GM19035 (cell line): ENCODE data around the gene C11orf52.

Experiments
- ATAC-seq: cut with Tn5 transposase; IDR thresholded peaks from one replicate; pipeline ENCODE4 v1.9.1; 2021; ENCODE audit not compliant: unreplicated experiment

The C11orf52 gene

GRCh38 chr11:111937844-111938243 lies 19.1 kb downstream of the C11orf52 start:
- no peak for ATAC-seq

GRCh38 chr11:111938687-111939160 lies 20.0 kb downstream of the C11orf52 start:
- peak; percentile 79 for ATAC-seq

GRCh38 chr11:111939836-111940604 lies 21.3 kb downstream of the C11orf52 start:
- no peak for ATAC-seq

GRCh38 chr11:111941963-111942362 lies 23.2 kb downstream of the C11orf52 start:
- ATAC-seq: no peak

GRCh38 chr11:111942829-111943228 lies 24.1 kb downstream of the C11orf52 start:
- no peak for ATAC-seq

GRCh38 chr11:111944139-111944538 lies 25.4 kb downstream of the C11orf52 start:
- no peak for ATAC-seq

- ATAC-seq: no peak
These were observed 25.9 kb downstream of the C11orf52 start for GRCh38 chr11:111944651-111945051.

- no peak for ATAC-seq
These were observed 26.5 kb downstream of the C11orf52 start for GRCh38 chr11:111945198-111945597.

GRCh38 chr11:111946499-111946898 lies 27.8 kb downstream of the C11orf52 start:
- ATAC-seq: no peak

GRCh38 chr11:111947143-111947542 lies 28.4 kb downstream of the C11orf52 start:
- no peak for ATAC-seq

- ATAC-seq: no peak
These were observed 31.1 kb downstream of the C11orf52 start for GRCh38 chr11:111949519-111950426.

- ATAC-seq: no peak
These were observed 32.9 kb downstream of the C11orf52 start for GRCh38 chr11:111951565-111951964.

- no peak for ATAC-seq
These were observed 35.4 kb downstream of the C11orf52 start for GRCh38 chr11:111954154-111954553.

GRCh38 chr11:111957663-111958444 lies 39.1 kb downstream of the C11orf52 start:
- ATAC-seq: no peak

GRCh38 chr11:111960916-111961315 lies 42.2 kb downstream of the C11orf52 start:
- ATAC-seq: no peak

- no peak for ATAC-seq
These were observed 42.9 kb downstream of the C11orf52 start for GRCh38 chr11:111961389-111962300.

- no peak for ATAC-seq
These were observed 45.2 kb downstream of the C11orf52 start for GRCh38 chr11:111963931-111964340.

GRCh38 chr11:111966678-111967077 lies 48.0 kb downstream of the C11orf52 start:
- ATAC-seq: no peak

GRCh38 chr11:111967649-111968048 lies 48.9 kb downstream of the C11orf52 start:
- no peak for ATAC-seq

- no peak for ATAC-seq
These were observed 50.6 kb downstream of the C11orf52 start for GRCh38 chr11:111969344-111969743.
